ENCODE results near the gene OR2H1.
"Not testable (repeated sequence)": the region's sequence is repeated elsewhere in the genome, so short reads cannot be mapped to it uniquely, and the experiment has no call there.

Gene OR2H1

GRCh38 chr6:29456971-29457370 lies at the start of gene OR2H1, which contains the start of gene OR11A1:
Gene OR2H1, plus strand, starts transcription at chr6:29457155. Its CDS starts 4,615 bp downstream, at chr6:29461770.
Gene OR11A1, minus strand, starts transcription at chr6:29457071. Its CDS starts 29,430 bp downstream, at chr6:29427641.
- TF ChIP-seq CTCF (IDR thresholded peaks at IDR 0.05; ENCODE audit: low read depth, low read length): no peak
- DNase-seq (ENCODE audit: low read depth in 2 of 2): no peak
- no peak within 1 kb of the TSS for H3K4me3 ChIP-seq (replicated peaks in 1 of 2; ENCODE audit: low read depth in 2 of 2, low read length in 2 of 2)

- no peak for TF ChIP-seq CTCF (IDR thresholded peaks at IDR 0.05; ENCODE audit: low read depth, low read length)
- DNase-seq (ENCODE audit: low read depth in 2 of 2): peak in 1 of 2 donors; percentile 2
- H3K4me3 ChIP-seq (replicated peaks in 1 of 2; ENCODE audit: low read depth in 2 of 2, low read length in 2 of 2): no peak within 1 kb of the TSS
These were observed 42.4 kb upstream of the OR2H1 start, which contains the start of gene OR12D1 for GRCh38 chr6:29414588-29414987. Gene OR12D1, plus strand, starts transcription at chr6:29414928.

DNA sequence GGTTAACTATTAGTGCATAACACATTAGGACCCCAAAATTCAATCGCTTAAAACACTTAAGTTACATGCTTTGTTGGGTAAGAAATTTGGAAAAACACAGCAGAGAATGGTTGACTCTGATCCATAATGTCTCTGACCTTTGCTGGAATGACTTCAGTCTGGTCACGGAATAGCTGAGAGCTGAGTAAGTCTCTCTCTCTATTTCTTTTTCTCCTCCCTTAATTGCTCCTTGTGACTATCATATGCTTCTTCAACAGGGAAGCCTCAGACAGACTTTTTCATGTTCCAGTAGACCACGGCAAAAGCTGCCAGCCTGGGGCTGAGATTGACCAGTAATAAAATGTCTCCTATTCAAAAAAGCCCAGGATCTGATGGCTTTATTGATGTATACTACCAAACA lies 37.4 kb upstream of the OR2H1 start:
- peak in 1 of 2 donors; percentile 3 for DNase-seq (ENCODE audit: low read depth in 2 of 2)
- no peak overlapping the region for H3K4me3 ChIP-seq (replicated peaks in 1 of 2; ENCODE audit: low read depth in 2 of 2, low read length in 2 of 2)
- no peak for TF ChIP-seq CTCF (IDR thresholded peaks at IDR 0.05; ENCODE audit: low read depth, low read length)

DNA sequence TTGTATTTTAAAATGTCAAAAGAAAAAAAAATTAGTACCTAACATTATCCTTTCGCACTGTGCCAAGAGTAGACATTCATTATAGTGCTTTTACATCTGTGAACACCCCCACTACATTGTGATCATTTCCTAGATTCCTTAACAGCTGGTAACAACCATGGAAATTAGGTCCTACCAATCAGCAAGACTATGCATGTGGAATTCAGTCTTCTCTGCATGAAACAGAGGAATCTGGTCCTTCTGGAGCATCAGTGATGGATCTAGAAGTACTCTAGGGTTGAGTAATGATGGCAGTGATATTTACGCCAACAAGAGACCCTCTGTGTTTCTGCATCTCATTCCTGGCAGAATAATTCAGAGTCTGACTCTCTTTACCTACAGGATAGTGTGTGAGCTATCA lies 32.8 kb upstream of the OR2H1 start:
- TF ChIP-seq CTCF (IDR thresholded peaks at IDR 0.05; ENCODE audit: low read depth, low read length): no peak
- H3K4me3 ChIP-seq (replicated peaks in 1 of 2; ENCODE audit: low read depth in 2 of 2, low read length in 2 of 2): no peak overlapping the region
- DNase-seq (ENCODE audit: low read depth in 2 of 2): no peak

GRCh38 chr6:29424575-29424974 lies 32.4 kb upstream of the OR2H1 start:
- TF ChIP-seq CTCF (IDR thresholded peaks at IDR 0.05; ENCODE audit: low read depth, low read length): no peak
- no peak for DNase-seq (ENCODE audit: low read depth in 2 of 2)
- H3K4me3 ChIP-seq (replicated peaks in 1 of 2; ENCODE audit: low read depth in 2 of 2, low read length in 2 of 2): no peak overlapping the region

DNA sequence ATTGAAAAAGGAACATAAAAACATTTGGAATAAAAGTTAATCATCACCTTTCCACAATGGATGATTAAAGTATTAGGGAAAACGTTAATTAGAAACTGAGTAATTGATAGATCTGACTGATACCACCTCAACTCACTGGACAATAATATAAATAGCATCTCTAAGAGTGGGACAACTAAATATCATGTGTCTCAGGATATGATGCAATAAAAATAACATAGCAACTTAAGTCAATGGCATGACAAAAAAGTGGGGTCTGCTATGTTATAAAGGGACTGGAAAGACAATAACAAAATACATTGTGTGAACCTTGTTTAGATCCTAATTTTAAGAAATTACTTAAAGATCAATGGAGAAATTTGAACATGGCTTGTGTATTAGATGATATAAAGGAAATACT lies 31.9 kb upstream of the OR2H1 start:
- no peak for DNase-seq (ENCODE audit: low read depth in 2 of 2)
- no peak overlapping the region for H3K4me3 ChIP-seq (replicated peaks in 1 of 2; ENCODE audit: low read depth in 2 of 2, low read length in 2 of 2)
- no peak for TF ChIP-seq CTCF (IDR thresholded peaks at IDR 0.05; ENCODE audit: low read depth, low read length)

DNA sequence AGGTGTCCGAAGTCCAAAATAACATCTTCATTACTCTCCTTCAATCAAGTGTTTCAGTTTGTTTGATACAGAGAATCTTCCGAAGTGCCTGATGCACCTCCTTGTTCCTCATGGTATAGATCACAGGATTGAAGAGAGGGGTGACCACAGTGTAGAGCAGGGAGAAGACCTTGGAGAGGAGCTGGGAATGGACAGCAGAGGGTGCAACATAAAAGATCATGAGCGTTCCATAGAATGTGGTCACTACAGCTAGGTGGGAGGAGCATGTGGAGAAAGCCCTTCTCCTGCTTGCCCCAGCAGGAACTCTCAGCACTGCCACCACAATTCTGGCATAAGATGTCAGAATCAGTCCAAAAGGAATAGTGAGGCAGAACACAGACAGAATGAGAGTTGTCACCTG lies 30.3 kb upstream of the OR2H1 start:
- no peak overlapping the region for H3K4me3 ChIP-seq (replicated peaks in 1 of 2; ENCODE audit: low read depth in 2 of 2, low read length in 2 of 2)
- no peak for TF ChIP-seq CTCF (IDR thresholded peaks at IDR 0.05; ENCODE audit: low read depth, low read length)
- no peak for DNase-seq (ENCODE audit: low read depth in 2 of 2)

- not testable (repeated sequence) for DNase-seq (ENCODE audit: low read depth in 2 of 2); H3K4me3 ChIP-seq (replicated peaks in 1 of 2; ENCODE audit: low read depth in 2 of 2, low read length in 2 of 2)
These were observed 20.2 kb upstream of the OR2H1 start for GRCh38 chr6:29436730-29437129.
